WTC11 (cell line): ENCODE data around the gene RTN4.

Source experiments
- ATF3 ChIP-seq: sonication (generic); formaldehyde crosslinking; conservative IDR thresholded peaks from 2 replicates; pipeline ENCODE4 v1.8.1; 2022; ENCODE audit warnings: mild to moderate bottlenecking, missing genetic modification reagents
- CTCF ChIP-seq: fragments of 200-600 bp; IDR thresholded peaks from 2 replicates; pipeline ENCODE4 v1.8.0; 2022; ENCODE audit warnings: antibody characterized with exemption
- ESRRA ChIP-seq: sonication (generic); formaldehyde crosslinking; IDR thresholded peaks from 2 replicates; pipeline ENCODE4 v1.8.1; 2022; ENCODE audit warnings: mild to moderate bottlenecking, missing genetic modification reagents, borderline replicate concordance
- FOXP1 ChIP-seq: sonication (generic); formaldehyde crosslinking; IDR thresholded peaks from 2 replicates; pipeline ENCODE4 v1.8.0; 2022; ENCODE audit warnings: missing genetic modification reagents, mild to moderate bottlenecking, moderate library complexity, borderline replicate concordance
- HMGXB4 ChIP-seq: sonication (generic); formaldehyde crosslinking; IDR thresholded peaks from 2 replicates; pipeline ENCODE4 v1.8.1; 2023; ENCODE audit warnings: mild to moderate bottlenecking, moderate library complexity, missing genetic modification reagents
- JUN ChIP-seq: sonication (generic); formaldehyde crosslinking; IDR thresholded peaks from 2 replicates; pipeline ENCODE4 v1.8.0; 2023; ENCODE audit warnings: mild to moderate bottlenecking, missing genetic modification reagents
- SMAD3 ChIP-seq: sonication (generic); formaldehyde crosslinking; IDR thresholded peaks from 2 replicates; pipeline ENCODE4 v1.8.0; 2022; ENCODE audit warnings: missing genetic modification reagents, mild to moderate bottlenecking, borderline replicate concordance

- TF ChIP-seq CTCF (no peak), JUN (no peak), ATF3 (CRISPR knock-in tag) (no peak), SMAD3 (CRISPR knock-in tag) (no peak), ESRRA (CRISPR knock-in tag) (no peak), HMGXB4 (CRISPR knock-in tag) (no peak), FOXP1 (no peak)
These were observed 87.7 kb downstream of the RTN4 start for GRCh38 chr2:54962511-54962910.
